ENCODE results near the gene HGFAC.

Gene HGFAC

DNA sequence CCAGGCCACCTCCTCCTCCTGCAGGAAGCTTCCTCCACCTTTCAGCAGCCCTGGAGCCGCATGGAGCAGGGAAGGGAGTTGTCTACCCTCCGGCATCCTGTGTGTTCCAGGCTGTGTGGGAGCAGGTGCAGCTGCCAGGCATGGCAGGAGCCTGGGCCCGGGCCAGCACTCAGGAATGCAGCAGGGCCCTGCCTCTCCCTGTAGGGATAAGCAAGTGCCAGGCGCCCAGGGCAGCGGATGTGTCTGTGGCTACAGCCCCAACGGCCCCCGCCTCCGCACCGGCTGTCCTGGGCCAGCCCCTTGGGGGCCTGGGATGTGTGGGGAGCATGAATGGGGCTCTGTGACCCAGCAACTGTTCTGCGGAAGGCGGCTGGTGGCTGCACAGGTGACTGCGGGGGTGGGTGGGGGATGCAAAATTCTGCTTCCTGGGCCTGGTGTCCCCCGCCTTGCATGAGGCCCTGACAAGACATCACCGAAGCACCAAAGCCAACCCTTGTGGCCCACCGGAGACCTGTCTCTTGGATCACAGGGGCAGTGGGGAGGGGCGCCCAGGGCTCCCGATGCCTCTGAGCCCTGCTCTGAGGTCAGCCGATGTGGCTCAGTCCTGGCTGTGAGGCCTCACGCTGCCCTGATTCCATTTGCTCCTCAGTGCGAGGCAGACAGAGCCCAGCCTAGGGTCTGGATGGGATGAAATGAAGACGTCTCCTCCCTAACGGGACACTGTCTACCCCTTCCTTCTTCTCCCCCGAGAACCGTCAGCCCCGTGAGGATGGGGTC, 19.9 kb downstream of the HGFAC start:
- DNase-seq (ENCODE audit: low read depth in 2 of 2), result no peak

GRCh38 chr4:3462321-3462789, 20.6 kb downstream of the HGFAC start:
- DNase-seq (ENCODE audit: low read depth in 2 of 2), result no peak

DNA sequence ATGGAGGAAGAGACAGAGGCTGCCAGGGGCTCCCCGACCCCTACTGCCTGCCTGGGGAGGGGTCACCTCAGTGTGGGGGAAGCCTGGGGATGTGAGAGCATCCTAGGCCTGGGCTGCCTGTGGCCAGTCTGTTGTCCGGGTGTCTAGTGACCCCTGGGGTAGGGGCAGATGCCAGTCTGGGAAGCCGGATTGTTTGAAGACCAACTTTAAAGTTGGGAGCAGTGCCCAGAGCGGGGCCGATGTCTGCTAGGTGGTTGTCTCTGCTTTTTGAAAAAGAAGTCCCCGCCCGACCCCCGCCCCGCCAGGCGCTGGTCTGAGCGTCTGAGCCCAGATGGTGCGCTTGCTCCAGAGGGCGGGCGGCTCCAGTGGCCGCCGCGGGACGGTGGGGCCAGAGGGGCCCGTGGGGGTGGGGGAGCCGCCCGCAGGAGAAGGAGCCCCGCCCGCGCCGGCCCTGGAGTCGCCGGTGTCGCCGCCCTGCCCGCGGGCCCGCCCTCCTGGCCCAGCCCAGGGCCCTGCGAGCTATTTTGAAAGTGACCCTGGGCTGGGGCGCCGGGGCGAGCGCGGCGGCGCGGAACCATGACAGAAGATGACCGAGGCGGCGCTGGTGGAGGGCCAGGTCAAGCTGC, 21.1 kb downstream of the HGFAC start, which contains the start of gene DOK7:
DOK7 (plus strand) TSS at position 517 of the 626 bp plus-strand sequence; CDS start at position 587, 70 bp downstream.
- DNase-seq (ENCODE audit: low read depth in 2 of 2), result no peak

GRCh38 chr4:3463556-3464348, 22.0 kb downstream of the HGFAC start:
- DNase-seq (ENCODE audit: low read depth in 2 of 2), result no peak

GRCh38 chr4:3464349-3464905, 22.7 kb downstream of the HGFAC start:
- no peak for DNase-seq (ENCODE audit: low read depth in 2 of 2)

DNA sequence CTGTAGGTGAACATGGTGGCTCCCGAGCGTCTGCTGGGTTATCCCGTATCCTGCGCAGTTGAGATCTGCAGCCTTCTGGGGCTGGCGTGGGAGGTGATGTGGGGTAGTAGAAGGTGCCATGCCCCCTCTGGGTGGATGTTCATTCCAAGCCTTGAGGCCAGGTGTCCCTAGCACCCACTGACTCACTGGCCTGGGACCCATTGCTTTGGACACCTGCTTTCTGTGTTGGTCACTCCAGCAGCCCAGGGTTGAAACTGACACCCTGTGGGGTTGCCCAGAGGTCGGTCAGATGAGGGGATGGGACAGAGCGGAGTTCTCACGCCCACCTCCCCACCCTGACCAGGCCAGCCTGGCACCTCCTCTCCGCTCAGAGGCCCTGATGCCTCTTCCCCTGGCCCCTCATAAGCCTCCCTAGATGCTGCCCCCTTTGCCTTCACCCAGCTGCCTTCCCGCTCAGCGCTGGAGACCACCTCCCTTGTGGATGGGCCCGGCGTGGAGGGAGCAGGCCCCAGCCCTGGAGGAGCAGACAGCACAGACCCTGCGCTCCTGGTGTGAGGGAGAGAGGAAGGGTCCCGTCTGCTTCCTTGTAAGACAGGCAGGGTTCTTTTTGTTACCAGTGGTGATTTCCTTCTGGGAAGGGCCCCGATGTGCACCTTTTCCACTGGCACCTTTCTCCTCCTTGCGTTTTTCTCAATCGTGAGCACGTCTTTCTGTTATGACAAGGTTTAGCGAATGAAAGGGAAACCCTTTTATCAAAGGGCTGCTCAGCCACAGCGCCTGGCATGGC, 23.3 kb downstream of the HGFAC start:
- no peak for DNase-seq (ENCODE audit: low read depth in 2 of 2)

DNA sequence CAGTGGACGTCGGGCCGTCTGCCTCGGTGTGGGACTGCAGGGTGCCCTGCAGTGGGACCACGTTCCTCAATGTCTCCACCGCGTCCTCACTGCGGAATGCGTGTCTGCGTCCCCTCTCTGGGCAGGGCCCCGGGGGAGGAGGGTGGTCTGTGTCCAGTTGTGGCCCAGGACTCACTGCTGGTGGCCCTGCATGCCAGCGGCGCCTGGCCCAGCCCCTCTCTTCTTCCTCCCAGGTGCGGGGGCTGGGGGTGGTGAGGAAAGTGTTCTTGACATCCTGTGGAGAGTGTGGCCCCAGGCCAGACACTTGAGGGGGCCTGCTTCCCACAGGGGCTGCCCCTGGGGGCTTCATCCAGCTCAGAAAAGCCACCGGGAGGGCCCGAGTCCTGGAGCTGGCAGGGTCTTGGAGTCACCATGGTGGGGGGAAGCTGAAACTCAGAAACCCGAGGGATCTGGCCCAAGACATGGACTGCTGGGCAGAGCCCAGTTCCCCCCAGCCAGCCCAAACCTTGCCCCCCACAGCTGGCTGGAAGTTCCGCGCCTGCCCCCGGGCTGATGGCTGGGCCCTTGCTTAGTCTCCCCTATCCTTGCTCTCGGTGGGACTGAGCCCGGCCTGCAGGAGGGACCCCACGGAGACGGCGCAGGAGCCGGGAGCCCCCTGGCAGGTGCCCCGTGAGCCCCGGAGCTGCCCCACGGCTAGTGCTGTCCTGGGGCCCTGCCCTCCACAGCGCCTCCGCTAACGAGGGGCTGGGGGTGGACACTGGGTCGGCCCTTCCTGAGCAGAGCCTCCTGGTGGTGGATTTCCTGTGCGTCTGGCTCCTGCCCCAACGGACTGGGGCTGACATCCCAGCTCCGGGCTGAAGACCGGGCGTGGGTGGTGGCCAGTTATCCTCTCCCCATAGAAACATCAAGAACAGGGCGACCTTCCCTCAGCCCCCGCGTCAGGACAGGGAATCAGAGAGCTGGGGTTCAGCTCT, 24.2 kb downstream of the HGFAC start:
- no peak for DNase-seq (ENCODE audit: low read depth in 2 of 2)

- DNase-seq (ENCODE audit: low read depth in 2 of 2), result no peak
Measured at GRCh38 chr4:3466691-3467600, 25.2 kb downstream of the HGFAC start.

- DNase-seq (ENCODE audit: low read depth in 2 of 2), result no peak
Measured at GRCh38 chr4:3467601-3468031, 25.8 kb downstream of the HGFAC start.

- DNase-seq (ENCODE audit: low read depth in 2 of 2), result no peak
Measured at GRCh38 chr4:3468154-3468553, 26.4 kb downstream of the HGFAC start.

DNA sequence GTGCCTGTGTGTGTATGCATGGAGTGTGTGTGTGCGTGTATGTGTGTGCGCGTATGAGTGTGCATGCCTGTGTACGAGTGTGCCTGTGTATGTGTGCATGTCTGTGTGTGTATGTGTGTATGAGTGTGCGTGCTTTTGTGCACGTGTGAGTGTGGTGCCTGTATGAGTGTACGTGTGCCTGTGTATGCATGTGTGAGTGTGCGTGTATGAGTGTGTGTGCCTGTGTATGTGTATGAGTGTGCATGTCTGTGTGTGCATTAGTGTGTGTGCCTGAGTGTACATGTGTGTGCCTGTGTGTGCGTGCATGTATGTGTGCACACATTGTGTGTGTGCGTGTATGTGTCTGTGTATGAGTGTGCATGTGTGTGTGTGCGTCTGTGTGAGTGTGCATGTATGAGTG, 27.0 kb downstream of the HGFAC start:
- no peak for DNase-seq (ENCODE audit: low read depth in 2 of 2)

- DNase-seq (ENCODE audit: low read depth in 2 of 2), result no peak
Measured at GRCh38 chr4:3469386-3470243, 27.8 kb downstream of the HGFAC start.

GRCh38 chr4:3470244-3471097, 28.7 kb downstream of the HGFAC start:
- DNase-seq (ENCODE audit: low read depth in 2 of 2), result no peak

DNA sequence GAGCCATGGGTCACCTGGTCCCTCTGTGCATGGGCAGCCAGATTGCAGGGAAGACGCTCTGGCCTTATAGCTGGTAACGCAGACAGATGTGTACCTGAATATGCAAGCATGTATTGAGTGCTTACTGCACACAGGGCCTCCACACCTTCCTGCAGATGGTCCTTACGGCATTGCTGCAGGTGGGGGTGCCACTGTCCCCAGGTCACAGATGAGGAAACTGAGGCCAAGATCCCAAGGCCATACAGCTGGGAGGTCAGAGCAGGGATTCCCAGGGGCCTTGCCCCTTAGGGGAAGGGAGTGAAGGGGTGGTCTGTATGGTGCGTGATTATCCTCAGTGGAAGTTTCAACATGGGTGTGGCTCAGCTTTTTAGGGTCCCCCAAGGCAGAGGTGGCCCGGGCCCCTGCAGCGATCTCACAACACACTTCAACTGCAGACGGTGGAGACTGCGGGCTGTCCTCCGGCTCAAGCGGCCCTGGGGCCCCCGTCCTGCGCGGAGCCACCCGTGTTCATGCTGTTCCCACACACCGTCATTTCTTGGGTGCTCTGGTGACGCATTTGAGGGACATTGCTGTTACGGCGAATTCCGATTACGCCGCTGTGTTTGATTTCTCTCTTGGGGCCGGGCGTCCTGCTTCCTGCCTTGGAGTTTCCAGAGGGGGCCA, 29.5 kb downstream of the HGFAC start:
- no peak for DNase-seq (ENCODE audit: low read depth in 2 of 2)

GRCh38 chr4:3471886-3472285, 30.1 kb downstream of the HGFAC start:
- DNase-seq (ENCODE audit: low read depth in 2 of 2), result no peak

DNA sequence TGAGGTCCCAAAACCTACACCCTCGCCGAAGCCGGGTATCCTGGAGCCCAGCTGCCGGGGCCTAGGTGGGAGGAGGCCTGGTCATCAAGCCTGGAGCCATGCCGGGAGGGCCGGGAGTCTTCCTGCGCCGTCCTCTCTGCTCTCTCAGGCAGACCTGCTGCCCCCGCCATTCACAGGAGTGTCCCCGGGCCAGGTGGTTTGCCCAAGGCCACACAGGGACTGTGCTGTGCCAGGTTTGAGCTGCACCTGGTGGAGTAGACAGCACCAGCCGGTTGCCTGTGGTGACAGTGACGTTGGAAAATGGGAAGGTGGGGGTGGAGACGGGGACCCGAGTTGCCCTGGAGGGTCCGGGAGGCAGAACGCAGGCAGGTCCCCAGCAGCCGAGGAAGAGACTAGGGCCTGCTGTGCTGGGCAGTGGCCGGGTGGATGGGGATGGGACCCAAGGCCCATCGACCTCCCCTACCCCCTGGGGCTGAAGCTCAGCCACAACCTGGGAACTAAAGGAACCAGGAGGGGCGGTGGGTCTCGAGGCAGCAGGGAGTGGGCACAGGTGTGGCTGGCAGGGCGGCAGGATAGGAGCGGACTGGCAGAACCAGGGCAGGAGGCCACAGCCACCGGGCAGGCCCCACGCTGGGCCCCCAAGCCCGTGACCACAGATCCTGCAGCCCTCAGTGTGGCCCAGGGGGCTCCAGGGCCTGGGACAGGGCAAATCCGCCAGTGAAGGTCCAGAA, 30.8 kb downstream of the HGFAC start:
- no peak for DNase-seq (ENCODE audit: low read depth in 2 of 2)
